IMR-90 (cell line): ENCODE measurements around the gene ASTN2. TPM values are rescaled to one million over a fixed set of nuclear protein-coding genes. Genes with fewer than 3 reads are reported as not detected.

Experiments
- ATAC-seq: fragments of 200-7000 bp; cut with Tn5 transposase; 2 replicates; pipeline ENCODE4 v1.9.1; 2020; ENCODE audit warnings: low read depth, mild to moderate bottlenecking, moderate library complexity
- BruUV-seq: library from RNA; stranded (reverse); fragments of 400-500 nt; replicated peaks from 2 replicates; lab custom pipeline; 2021; lab: Mats Ljungman, UMichigan
- CTCF ChIA-PET: fragments of 300-600 bp; formaldehyde crosslinking; extraction: SDS; loops from one replicate; lab custom pipeline; 2021; ENCODE audit warnings: antibody characterized with exemption; lab: Yijun Ruan, JAX
- POLR2A ChIA-PET: fragments of 300-600 bp; sonication (Branson Sonifier 250); formaldehyde crosslinking; loops from one replicate; lab custom pipeline; 2022; ENCODE audit warnings: antibody characterized with exemption; ENCODE audit not compliant: unreplicated experiment; lab: Charles Lee
- DNase-seq: peaks from one replicate; pipeline ENCODE4 v3.0.0; 2013
- H2AFZ ChIP-seq: replicated peaks from 2 replicates; pipeline ENCODE3; 2013; ENCODE audit warnings: low read length, mild to moderate bottlenecking; ENCODE audit not compliant: poor library complexity
- H2AK5ac ChIP-seq: 2 replicates; pipeline ENCODE4 v1.6.1; 2013; ENCODE audit warnings: low read depth, low read length, inconsistent platforms
- H2AK9ac ChIP-seq: replicated peaks from 2 replicates; pipeline ENCODE3; 2013; ENCODE audit warnings: mild to moderate bottlenecking, low read depth, low read length, moderate library complexity; ENCODE audit not compliant: poor library complexity
- H2BK120ac ChIP-seq: 2 replicates; pipeline ENCODE4 v1.6.1; 2013; ENCODE audit warnings: low read depth, low read length, inconsistent platforms
- H2BK15ac ChIP-seq: 3 replicates; pipeline ENCODE4 v1.6.1; 2013; ENCODE audit warnings: low read depth, low read length, inconsistent platforms
- H2BK20ac ChIP-seq: 2 replicates; pipeline ENCODE4 v1.6.1; 2013; ENCODE audit warnings: low read depth, mild to moderate bottlenecking, inconsistent platforms, low read length, moderate library complexity
- H2BK5ac ChIP-seq: 2 replicates; pipeline ENCODE4 v1.6.1; 2013; ENCODE audit warnings: mild to moderate bottlenecking, low read depth, low read length, inconsistent platforms; ENCODE audit not compliant: poor library complexity, severe bottlenecking
- H3K14ac ChIP-seq: replicated peaks from 2 replicates; pipeline ENCODE4 v1.6.1; 2013; ENCODE audit warnings: low read depth, low read length, inconsistent platforms
- H3K18ac ChIP-seq: 2 replicates; pipeline ENCODE4 v1.6.1; 2013; ENCODE audit warnings: low read depth, low read length, control low read depth
- H3K23ac ChIP-seq: 2 replicates; pipeline ENCODE4 v1.6.1; 2013; ENCODE audit warnings: low read depth, low read length, inconsistent platforms
- H3K27ac ChIP-seq: 2 replicates; pipeline ENCODE4 v1.5.1; 2013; ENCODE audit warnings: mild to moderate bottlenecking, control low read depth, low read length; ENCODE audit not compliant: insufficient read depth
- H3K27me3 ChIP-seq: 2 replicates; pipeline ENCODE4 v1.6.1; 2013; ENCODE audit warnings: low read length; ENCODE audit not compliant: control insufficient read depth, insufficient read depth
- H3K36me3 ChIP-seq: 2 replicates; pipeline ENCODE4 v1.6.1; 2013; ENCODE audit warnings: low read length, mixed read lengths; ENCODE audit not compliant: control insufficient read depth, insufficient read depth
- H3K4ac ChIP-seq: 2 replicates; pipeline ENCODE4 v1.6.1; 2013; ENCODE audit warnings: low read depth, low read length, inconsistent platforms
- H3K4me1 ChIP-seq: 2 replicates; pipeline ENCODE4 v1.6.1; 2013; ENCODE audit warnings: low read length, mixed read lengths; ENCODE audit not compliant: control insufficient read depth, insufficient read depth
- H3K4me2 ChIP-seq: 2 replicates; pipeline ENCODE4 v1.6.1; 2013; ENCODE audit warnings: low read depth, mild to moderate bottlenecking, control low read depth, low read length, moderate library complexity
- H3K4me3 ChIP-seq: 2 replicates; pipeline ENCODE4 v1.5.1; 2013; ENCODE audit warnings: low read depth, mild to moderate bottlenecking, control low read depth, low read length, moderate library complexity; ENCODE audit not compliant: insufficient read depth
- H3K56ac ChIP-seq: 2 replicates; pipeline ENCODE4 v1.6.1; 2013; ENCODE audit warnings: low read length, inconsistent platforms; ENCODE audit not compliant: insufficient read depth; ENCODE audit errors: extremely low read depth
- H3K79me1 ChIP-seq, 2 experiments: 2 replicates each; pipeline ENCODE4 v1.6.1; 2013; ENCODE audit warnings: low read length in 2 of 2, inconsistent platforms in 1 of 2, low read depth in 1 of 2
- H3K9ac ChIP-seq: 2 replicates; pipeline ENCODE4 v1.6.1; 2013; ENCODE audit warnings: low read depth, low read length, control low read depth
- H3K9me1 ChIP-seq: 2 replicates; pipeline ENCODE4 v1.6.1; 2013; ENCODE audit warnings: low read length, inconsistent platforms; ENCODE audit not compliant: insufficient read depth
- H3K9me3 ChIP-seq: 2 replicates; pipeline ENCODE4 v1.6.1; 2013; ENCODE audit warnings: low read length; ENCODE audit not compliant: control insufficient read depth, insufficient read depth
- H4K20me1 ChIP-seq: 2 replicates; pipeline ENCODE4 v1.6.1; 2013; ENCODE audit warnings: low read length, inconsistent platforms; ENCODE audit not compliant: insufficient read depth
- H4K5ac ChIP-seq: 2 replicates; pipeline ENCODE4 v1.6.1; 2013; ENCODE audit warnings: mild to moderate bottlenecking, low read depth, low read length, control low read depth
- H4K8ac ChIP-seq, 2 experiments: 2 replicates each; pipeline ENCODE4 v1.6.1; 2013; ENCODE audit warnings: low read depth in 2 of 2, low read length in 2 of 2, control low read depth in 1 of 2, inconsistent platforms in 1 of 2
- H4K91ac ChIP-seq: 2 replicates; pipeline ENCODE4 v1.6.1; 2013; ENCODE audit warnings: low read depth, low read length, inconsistent platforms; ENCODE audit not compliant: insufficient read depth
- CHD1 ChIP-seq: IDR thresholded peaks from 2 replicates; pipeline ENCODE4 v1.6.1; 2012; ENCODE audit warnings: low read depth, low read length, improper control_type of control experiment
- NFE2L2 ChIP-seq: fragments of 150-350 bp; IDR thresholded peaks from 2 replicates; pipeline ENCODE4 v1.6.1; 2016; ENCODE audit warnings: low read depth, mild to moderate bottlenecking, low read length
- RFX5 ChIP-seq: IDR thresholded peaks from 2 replicates; pipeline ENCODE4 v1.8.0; 2012; ENCODE audit warnings: low read depth, mild to moderate bottlenecking, low read length, moderate library complexity
- WGBS, 2 experiments: methylation state at CpG; one replicate each; pipeline versions ENCODE4 v1.1.5 to v1.1.7; 2013; ENCODE audit warnings: missing lambda C conversion rate in 2 of 2; ENCODE audit not compliant: insufficient read length in 1 of 2; ENCODE audit errors: extremely low coverage in 2 of 2; 5-methylcytosine and 5-hydroxymethylcytosine counted together
- dilution Hi-C: fragments of 300-500 bp; cut with HindIII; formaldehyde crosslinking; loops from one replicate; pipeline ENCODE4 v1.14.3; 2018; ENCODE audit warnings: low sequenced_read_pairs; ENCODE audit not compliant: unreplicated experiment
- in situ Hi-C: fragments of 300-500 bp; cut with MboI; formaldehyde crosslinking; loops from 3 replicates; pipeline ENCODE4 v1.14.3; 2019; ENCODE audit warnings: low sequenced_read_pairs, inconsistent platforms, mixed read lengths
- intact Hi-C: fragments of 100-400 bp; cut with micrococcal nuclease; formaldehyde crosslinking; loops from 2 replicates; pipeline ENCODE4 v1.10.0; 2022
- polyA plus RNA-seq, 3 experiments: library from polyadenylated mRNA; depleted of rRNA; stranded (reverse); fragments of >200 nt; gene quantifications; 2 replicates each; pipeline ENCODE4 v1.2.3, GENCODE V29; 2012; ENCODE audit warnings: low replicate concordance in 1 of 3
- total RNA-seq: library from RNA; depleted of rRNA; stranded (reverse); fragments of >200 nt; gene quantifications from 2 replicates; pipeline ENCODE4 v1.2.3, GENCODE V29; 2012
- TF ChIP-seq, protein P1 (sequence below): fragments of 150-350 bp; IDR thresholded peaks from 2 replicates; pipeline ENCODE4 v1.6.1; 2016; ENCODE audit warnings: low read depth, mild to moderate bottlenecking, low read length, moderate library complexity, borderline replicate concordance
- TF ChIP-seq, protein P2 (sequence below): conservative IDR thresholded peaks from 2 replicates; pipeline ENCODE4 v1.5.1; 2012; ENCODE audit warnings: mild to moderate bottlenecking, low read depth, low read length, improper control_type of control experiment
- TF ChIP-seq, protein P3 (sequence below): fragments of 150-350 bp; IDR thresholded peaks from 2 replicates; pipeline ENCODE4 v1.6.1; 2017; ENCODE audit warnings: mild to moderate bottlenecking, antibody characterized with exemption, low read length, low read depth

ASTN2 gene
- total and polyA plus RNA-seq, 2 of the 4 experiments (the other 2 are of a cell fraction) = 3.8 to 6.8 TPM

DNA sequence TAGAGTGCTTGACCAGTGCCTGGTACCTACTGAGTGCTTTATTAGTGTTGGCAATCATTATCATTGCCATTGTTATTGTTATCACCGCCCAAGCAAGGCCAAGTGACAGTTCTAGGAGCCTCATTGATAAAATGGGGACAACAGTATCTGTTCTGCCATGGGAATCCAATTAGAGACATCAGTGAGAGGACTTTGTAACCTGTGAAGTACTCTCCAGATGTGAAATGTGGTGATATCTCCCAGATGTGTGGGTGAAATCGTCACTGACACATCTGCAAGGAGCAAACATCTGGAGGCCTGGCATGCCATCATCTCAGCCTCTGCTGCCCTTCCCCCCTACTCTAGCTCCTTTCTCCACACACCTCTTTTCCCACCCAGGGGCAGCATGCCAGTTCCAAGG is 1000.5 kb downstream of the ASTN2 start:
- ChIA-PET POLR2A (no interaction called here), CTCF (no interaction called here)
- intact Hi-C loops = no loop called here
- Histone ChIP-seq H4K8ac (no peak overlapping the region), H3K27ac (no peak overlapping the region), H2BK5ac (no peak overlapping the region), H3K4me3 (no peak overlapping the region), H2AFZ (no peak overlapping the region), H3K79me1 (no peaks in the 10 kb centered on the region), H2AK9ac (no peak overlapping the region), H4K5ac (no peak overlapping the region), H2AK5ac (no peak overlapping the region), H2BK15ac (no peak overlapping the region), H3K14ac (no peak overlapping the region), H2BK120ac (no peak overlapping the region), H4K91ac (no peak overlapping the region), H3K4ac (no peak overlapping the region), H3K18ac (no peak overlapping the region), H3K4me1 (no peaks in the 10 kb centered on the region), H3K23ac (no peak overlapping the region), H3K56ac (no peak overlapping the region), H3K9ac (no peak overlapping the region), H3K27me3 (no peaks in the 10 kb centered on the region), H3K9me1 (no peaks in the 10 kb centered on the region), H2BK20ac (no peak overlapping the region), H3K9me3 (no peaks in the 10 kb centered on the region), H3K36me3 (no peaks in the 10 kb centered on the region), H3K4me2 (no peak overlapping the region), H4K20me1 (no peaks in the 10 kb centered on the region)
- in situ Hi-C loops = no loop called here
- 67% methylated on average over 1 of the region's 2 CpGs; no CpG with 5 or more reads in 1 of the 2 experiments for WGBS, 2 experiments
- dilution Hi-C loops = no loop called here
- ATAC-seq = no peak
- DNase-seq = no peak
- no peak for TF ChIP-seq RFX5
- no peak for TF ChIP-seq CHD1
- TF ChIP-seq, protein P1, sequence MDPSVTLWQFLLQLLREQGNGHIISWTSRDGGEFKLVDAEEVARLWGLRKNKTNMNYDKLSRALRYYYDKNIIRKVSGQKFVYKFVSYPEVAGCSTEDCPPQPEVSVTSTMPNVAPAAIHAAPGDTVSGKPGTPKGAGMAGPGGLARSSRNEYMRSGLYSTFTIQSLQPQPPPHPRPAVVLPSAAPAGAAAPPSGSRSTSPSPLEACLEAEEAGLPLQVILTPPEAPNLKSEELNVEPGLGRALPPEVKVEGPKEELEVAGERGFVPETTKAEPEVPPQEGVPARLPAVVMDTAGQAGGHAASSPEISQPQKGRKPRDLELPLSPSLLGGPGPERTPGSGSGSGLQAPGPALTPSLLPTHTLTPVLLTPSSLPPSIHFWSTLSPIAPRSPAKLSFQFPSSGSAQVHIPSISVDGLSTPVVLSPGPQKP = no peak
- TF ChIP-seq, protein P2, sequence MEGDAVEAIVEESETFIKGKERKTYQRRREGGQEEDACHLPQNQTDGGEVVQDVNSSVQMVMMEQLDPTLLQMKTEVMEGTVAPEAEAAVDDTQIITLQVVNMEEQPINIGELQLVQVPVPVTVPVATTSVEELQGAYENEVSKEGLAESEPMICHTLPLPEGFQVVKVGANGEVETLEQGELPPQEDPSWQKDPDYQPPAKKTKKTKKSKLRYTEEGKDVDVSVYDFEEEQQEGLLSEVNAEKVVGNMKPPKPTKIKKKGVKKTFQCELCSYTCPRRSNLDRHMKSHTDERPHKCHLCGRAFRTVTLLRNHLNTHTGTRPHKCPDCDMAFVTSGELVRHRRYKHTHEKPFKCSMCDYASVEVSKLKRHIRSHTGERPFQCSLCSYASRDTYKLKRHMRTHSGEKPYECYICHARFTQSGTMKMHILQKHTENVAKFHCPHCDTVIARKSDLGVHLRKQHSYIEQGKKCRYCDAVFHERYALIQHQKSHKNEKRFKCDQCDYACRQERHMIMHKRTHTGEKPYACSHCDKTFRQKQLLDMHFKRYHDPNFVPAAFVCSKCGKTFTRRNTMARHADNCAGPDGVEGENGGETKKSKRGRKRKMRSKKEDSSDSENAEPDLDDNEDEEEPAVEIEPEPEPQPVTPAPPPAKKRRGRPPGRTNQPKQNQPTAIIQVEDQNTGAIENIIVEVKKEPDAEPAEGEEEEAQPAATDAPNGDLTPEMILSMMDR = no peak
- TF ChIP-seq, protein P3, sequence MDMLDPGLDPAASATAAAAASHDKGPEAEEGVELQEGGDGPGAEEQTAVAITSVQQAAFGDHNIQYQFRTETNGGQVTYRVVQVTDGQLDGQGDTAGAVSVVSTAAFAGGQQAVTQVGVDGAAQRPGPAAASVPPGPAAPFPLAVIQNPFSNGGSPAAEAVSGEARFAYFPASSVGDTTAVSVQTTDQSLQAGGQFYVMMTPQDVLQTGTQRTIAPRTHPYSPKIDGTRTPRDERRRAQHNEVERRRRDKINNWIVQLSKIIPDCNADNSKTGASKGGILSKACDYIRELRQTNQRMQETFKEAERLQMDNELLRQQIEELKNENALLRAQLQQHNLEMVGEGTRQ = no peak
- no peak for TF ChIP-seq NFE2L2
- no TSS peak for BruUV-seq
